GM04503 (cell line): ENCODE data around the gene GSTT4.
A peak's percentile ranks its signal among the peaks of the same experiment; 100 is the strongest.
"Not testable (repeated sequence)": the region's sequence is repeated elsewhere in the genome, so short reads cannot be mapped to it uniquely, and the experiment has no call there.

Experiments used
- DNase-seq: peaks from one replicate; pipeline ENCODE4 v3.0.0-alpha.2; 2012; ENCODE audit warnings: low read depth

Gene GSTT4

DNA sequence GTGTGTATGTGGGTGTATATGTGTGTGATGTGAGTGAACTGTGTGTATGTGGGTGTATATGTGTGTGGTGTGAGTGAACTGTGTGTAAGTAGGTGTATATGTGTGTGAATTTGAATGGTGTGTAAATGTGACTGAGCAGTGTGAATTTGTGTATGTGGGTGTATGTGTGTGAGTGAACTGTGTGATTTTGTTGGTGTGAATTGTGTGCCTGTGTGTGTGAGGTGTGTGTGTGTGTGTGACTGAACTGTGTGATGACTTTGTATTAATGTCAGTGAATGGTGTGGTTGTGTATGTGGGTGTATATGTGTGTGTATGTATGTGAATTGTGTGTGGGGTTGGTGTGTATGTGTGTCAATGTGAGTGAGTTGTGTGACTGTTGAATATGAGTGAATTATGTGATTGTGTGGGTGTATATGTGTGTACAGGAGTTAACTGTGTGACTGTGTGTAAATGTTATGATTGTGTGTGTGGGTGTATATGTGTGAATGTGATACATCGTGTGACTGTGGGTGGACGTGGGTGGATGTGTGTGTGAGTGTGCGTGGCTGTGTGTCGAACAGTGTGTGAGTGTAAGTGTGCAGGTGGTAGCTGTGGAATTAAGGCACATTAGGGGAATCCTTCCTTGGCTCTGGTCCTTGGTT is 18.6 kb downstream of the GSTT4 start:
- DNase-seq, result not testable (repeated sequence)

- not testable (repeated sequence) for DNase-seq
Observed at GRCh38 chr22:23986089-23986488, 19.2 kb downstream of the GSTT4 start.

- DNase-seq, result no peak
Observed at GRCh38 chr22:23984430-23984829, 20.8 kb downstream of the GSTT4 start.

- DNase-seq, result not testable (repeated sequence)
Observed at GRCh38 chr22:23980567-23980966, 24.7 kb downstream of the GSTT4 start.

DNA sequence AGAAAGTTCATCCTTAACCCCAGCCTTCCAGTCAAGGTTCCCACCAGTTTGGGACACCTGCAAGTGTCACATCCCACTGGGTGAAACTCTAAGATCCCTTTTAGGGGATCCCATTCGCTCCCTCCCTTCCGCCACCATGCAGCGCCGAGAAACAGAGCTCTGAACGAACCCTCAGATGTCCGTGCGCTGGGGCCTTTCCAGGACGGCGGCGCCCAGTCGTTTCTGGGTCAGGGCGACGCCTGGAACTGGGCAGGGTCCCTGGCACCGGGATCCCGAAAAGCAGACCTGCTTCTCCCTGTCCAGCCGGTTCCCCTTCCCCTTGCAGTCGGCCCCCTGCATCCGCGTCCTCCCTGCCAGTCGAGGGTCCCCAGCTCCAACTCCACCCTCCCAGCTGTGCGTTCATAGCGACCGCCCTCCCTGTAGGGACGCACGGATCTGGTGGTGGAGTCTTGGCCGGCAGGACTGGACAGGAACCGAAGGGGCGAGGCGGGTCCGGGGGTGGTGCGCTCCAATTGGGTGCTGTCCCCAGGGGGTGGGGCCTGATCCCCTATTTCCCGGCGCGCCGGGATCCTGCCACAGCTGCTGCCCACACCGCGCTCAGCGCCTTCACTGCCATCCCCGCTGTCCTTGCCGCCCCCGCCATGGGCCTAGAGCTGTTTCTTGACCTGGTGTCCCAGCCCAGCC is 25.6 kb downstream of the GSTT4 start, which contains the start of gene GSTT2:
Gene GSTT2 (plus strand): TSS at position 578 of the 684 bp plus-strand sequence.
- not testable (repeated sequence) for DNase-seq

DNA sequence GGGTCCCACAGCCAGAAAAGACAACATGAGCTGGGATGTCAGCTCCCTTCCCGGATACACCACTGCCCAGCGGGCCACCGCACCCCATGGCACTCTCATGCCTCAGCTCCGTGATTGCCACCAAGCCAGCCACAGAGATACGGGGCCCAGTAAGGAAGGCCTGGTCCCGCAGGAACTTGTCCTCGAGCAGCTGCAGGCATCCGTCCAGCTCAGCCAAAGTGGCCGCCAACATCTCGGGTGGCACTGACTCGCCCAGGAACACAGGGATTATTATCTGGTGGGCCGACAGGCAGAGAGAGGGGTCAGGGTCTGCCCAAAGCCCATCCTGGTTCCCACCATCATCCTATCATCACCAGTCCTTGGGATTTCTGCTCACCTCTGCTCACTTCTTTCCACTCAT is 27.9 kb downstream of the GSTT4 start:
- not testable (repeated sequence) for DNase-seq

DNA sequence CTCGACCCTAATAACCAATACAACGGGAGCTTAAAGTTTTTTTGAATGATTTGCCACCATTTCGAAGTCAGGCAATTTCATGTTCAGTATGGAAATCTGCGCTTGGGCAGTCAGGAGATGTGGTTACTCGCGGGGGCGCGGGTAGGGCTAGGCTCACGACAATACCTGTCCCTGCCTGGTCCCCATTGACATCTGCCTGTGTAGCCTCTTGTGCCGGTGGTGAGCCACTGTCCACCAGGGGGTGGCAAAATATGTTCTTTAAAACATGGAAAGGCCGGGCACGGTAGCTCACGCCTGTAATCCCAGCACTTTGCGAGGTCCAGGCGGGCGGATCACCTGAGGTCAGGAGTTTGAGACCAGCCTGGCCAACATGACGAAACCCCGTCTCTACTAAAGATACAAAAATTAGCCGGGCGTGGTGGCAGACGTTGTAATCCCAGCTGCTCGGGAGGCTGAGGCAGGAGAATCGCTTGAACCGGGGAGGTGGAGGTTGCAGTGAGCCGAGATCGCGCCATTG is 30.4 kb downstream of the GSTT4 start:
- not testable (repeated sequence) for DNase-seq

DNA sequence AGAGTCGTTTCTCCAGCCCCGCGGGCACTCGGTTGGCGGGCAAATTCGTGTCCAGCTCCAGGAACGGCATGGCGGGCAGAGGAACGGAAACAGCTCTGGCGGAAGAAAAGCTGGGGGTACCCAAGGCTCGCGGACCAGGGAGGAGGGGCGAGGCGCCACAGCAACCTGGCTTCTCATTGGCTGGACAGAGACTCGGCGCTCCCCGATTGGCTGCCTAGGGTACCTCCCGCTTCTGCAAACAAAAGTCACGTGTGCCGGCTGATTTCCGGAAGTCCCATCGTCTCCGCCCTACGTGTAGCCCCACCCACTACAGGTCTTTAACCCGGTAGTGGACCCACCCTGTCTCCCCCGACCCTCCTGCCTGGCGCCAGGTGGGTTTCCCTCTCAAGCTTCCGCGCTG is 30.9 kb downstream of the GSTT4 start, which contains the start of gene DDT:
Gene DDT (minus strand): TSS at position 97 of the 400 bp plus-strand sequence. CDS start 27 bp downstream, at position 70.
- DNase-seq, result not testable (repeated sequence)

DNA sequence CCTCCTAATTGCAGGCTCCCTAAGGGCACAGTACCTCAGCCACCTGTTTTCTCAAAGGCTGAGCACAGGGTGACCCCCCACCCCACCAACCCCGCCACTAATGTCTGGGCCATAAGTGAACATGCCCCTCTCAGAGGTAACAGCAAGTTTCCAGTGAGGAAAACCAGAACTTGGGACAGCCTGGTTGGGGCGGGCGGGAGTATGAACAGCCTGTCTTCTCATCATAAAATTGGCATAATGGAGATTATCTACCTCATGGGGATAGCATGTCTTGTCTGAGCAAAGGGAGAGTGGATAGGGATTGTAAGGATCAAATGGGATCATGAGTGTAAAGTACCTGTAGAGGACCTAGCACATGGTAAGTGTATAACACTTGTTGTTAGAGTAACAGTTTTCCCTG is 33.3 kb downstream of the GSTT4 start:
- not testable (repeated sequence) for DNase-seq

- no peak for DNase-seq
Observed at GRCh38 chr22:23970816-23971486, 34.3 kb downstream of the GSTT4 start.

GRCh38 chr22:23970201-23970641 is 35.0 kb downstream of the GSTT4 start:
- no peak for DNase-seq

GRCh38 chr22:23969071-23969470 is 36.2 kb downstream of the GSTT4 start:
- no peak for DNase-seq

- DNase-seq, result not testable (repeated sequence)
Observed at GRCh38 chr22:23966568-23966967, 38.7 kb downstream of the GSTT4 start, which contains the start of gene DDTL. TSS of gene DDTL (plus strand) at chr22:23966888. CDS start at chr22:23966915, 27 bp downstream.

GRCh38 chr22:23966094-23966493 is 39.2 kb downstream of the GSTT4 start:
- not testable (repeated sequence) for DNase-seq

DNA sequence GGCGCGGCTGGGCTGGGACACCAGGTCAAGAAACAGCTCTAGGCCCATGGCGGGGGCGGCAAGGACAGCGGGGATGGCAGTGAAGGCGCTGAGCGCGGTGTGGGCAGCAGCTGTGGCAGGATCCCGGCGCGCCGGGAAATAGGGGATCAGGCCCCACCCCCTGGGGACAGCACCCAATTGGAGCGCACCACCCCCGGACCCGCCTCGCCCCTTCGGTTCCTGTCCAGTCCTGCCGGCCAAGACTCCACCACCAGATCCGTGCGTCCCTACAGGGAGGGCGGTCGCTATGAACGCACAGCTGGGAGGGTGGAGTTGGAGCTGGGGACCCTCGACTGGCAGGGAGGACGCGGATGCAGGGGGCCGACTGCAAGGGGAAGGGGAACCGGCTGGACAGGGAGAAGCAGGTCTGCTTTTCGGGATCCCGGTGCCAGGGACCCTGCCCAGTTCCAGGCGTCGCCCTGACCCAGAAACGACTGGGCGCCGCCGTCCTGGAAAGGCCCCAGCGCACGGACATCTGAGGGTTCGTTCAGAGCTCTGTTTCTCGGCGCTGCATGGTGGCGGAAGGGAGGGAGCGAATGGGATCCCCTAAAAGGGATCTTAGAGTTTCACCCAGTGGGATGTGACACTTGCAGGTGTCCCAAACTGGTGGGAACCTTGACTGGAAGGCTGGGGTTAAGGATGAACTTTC is 44.0 kb downstream of the GSTT4 start, which contains the start of gene GSTT2B:
Gene GSTT2B (minus strand): TSS at position 112 of the 688 bp plus-strand sequence. CDS start 64 bp downstream, at position 48.
- DNase-seq, result not testable (repeated sequence)

DNA sequence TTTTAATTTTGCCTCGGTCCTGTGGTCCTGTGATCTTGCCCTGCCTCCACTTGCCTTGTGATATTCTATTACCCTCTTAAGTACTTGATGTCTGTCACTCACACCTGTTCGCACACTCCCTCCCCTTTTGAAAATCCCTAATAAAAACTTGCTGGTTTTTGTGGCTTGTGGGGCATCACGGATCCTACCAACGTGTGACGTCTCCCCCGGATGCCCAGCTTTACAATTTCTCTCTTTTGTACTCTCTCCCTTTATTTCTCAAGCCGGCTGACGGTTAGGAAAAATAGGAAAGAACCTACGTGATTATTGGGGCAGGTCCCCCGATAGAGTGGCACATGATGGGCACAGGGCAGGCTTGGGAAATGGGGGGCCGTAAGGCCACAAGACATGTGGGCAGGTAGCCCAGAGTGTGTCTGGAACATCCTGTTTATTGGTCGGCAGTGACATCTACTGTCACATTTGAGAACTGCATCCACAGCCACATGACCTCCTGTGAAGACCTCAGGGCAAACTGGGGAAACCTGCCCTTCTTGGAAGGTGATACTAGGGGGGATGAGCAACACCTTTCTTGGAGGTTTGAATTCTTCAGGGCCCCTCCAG is 48.9 kb downstream of the GSTT4 start:
- peak; percentile 5 for DNase-seq

DNA sequence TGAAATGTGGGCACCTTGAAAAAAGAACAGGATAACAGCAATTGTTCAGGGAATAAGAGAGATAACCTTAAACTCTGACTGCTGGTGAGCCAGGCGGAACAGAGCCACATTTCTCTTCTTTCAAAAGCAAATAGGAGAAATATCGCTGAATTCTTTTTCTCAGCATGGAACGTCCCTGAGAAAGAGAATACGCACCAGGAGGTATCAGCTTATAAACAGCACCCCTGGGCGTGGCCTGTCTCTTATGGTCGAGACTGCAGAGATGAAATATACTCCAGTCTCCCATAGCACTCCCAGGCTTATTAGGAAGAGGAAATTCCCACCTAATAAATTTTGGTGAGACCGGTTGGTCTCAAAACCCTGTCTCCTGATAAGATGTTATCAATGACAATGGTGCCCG is 49.4 kb downstream of the GSTT4 start:
- DNase-seq, result not testable (repeated sequence)

GRCh38 chr22:23954991-23955305 is 50.3 kb downstream of the GSTT4 start:
- not testable (repeated sequence) for DNase-seq

- DNase-seq, result not testable (repeated sequence)
Observed at GRCh38 chr22:23954193-23954990, 50.9 kb downstream of the GSTT4 start.

- DNase-seq, result not testable (repeated sequence)
Observed at GRCh38 chr22:23953485-23953884, 51.8 kb downstream of the GSTT4 start.
